Stimulated activated CD4-positive, alpha-beta T cell treated with anti-CD3 and anti-CD28 coated beads, Interleukin-4, amount 100 ng/mL, for 1 hour (primary cell): ENCODE data around the gene SQSTM1.
"Not testable (repeated sequence)": the region's sequence is repeated elsewhere in the genome, so short reads cannot be mapped to it uniquely, and the experiment has no call there.

Source experiments
- DNase-seq: peaks from one replicate; pipeline ENCODE4 v3.0.0-alpha.2; 2020

Gene SQSTM1

GRCh38 chr5:179827680-179828079 lies 7.0 kb downstream of the SQSTM1 start:
- DNase-seq, result peak; percentile 59

GRCh38 chr5:179828756-179829421 lies 8.2 kb downstream of the SQSTM1 start:
- DNase-seq, result no peak

GRCh38 chr5:179829732-179830435 lies 9.2 kb downstream of the SQSTM1 start:
- no peak for DNase-seq

GRCh38 chr5:179830818-179831468 lies 10.2 kb downstream of the SQSTM1 start:
- no peak for DNase-seq

- DNase-seq, result no peak
Observed at GRCh38 chr5:179832039-179832745, 11.5 kb downstream of the SQSTM1 start.

GRCh38 chr5:179833056-179833708 lies 12.5 kb downstream of the SQSTM1 start:
- DNase-seq, result no peak

- no peak for DNase-seq
Observed at GRCh38 chr5:179833709-179834070, 13.0 kb downstream of the SQSTM1 start.

GRCh38 chr5:179834120-179834519 lies 13.4 kb downstream of the SQSTM1 start:
- DNase-seq, result no peak

- not testable (repeated sequence) for DNase-seq
Observed at GRCh38 chr5:179834871-179835270, 14.2 kb downstream of the SQSTM1 start.

- DNase-seq, result peak; percentile 68
Observed at GRCh38 chr5:179836225-179837019, 15.7 kb downstream of the SQSTM1 start.

GRCh38 chr5:179837076-179838011 lies 16.6 kb downstream of the SQSTM1 start:
- no peak for DNase-seq

- DNase-seq, result no peak
Observed at GRCh38 chr5:179839328-179840256, 18.9 kb downstream of the SQSTM1 start.

GRCh38 chr5:179840321-179840720 lies 19.6 kb downstream of the SQSTM1 start:
- DNase-seq, result no peak

GRCh38 chr5:179840766-179841165 lies 20.1 kb downstream of the SQSTM1 start:
- DNase-seq, result no peak

GRCh38 chr5:179841621-179842020 lies 20.9 kb downstream of the SQSTM1 start:
- DNase-seq, result no peak

- DNase-seq, result no peak
Observed at GRCh38 chr5:179852993-179853547, 32.4 kb downstream of the SQSTM1 start.

GRCh38 chr5:179854356-179854755 lies 33.7 kb downstream of the SQSTM1 start:
- no peak for DNase-seq

- peak; percentile 58 for DNase-seq
Observed at GRCh38 chr5:179858241-179858585, 37.5 kb downstream of the SQSTM1 start.
